Panc1 (cell line): ENCODE results near the gene IDUA. TPM values are rescaled to one million over a fixed set of nuclear protein-coding genes. Genes with fewer than 3 reads are reported as not detected.

ENCODE experiments used
- ATAC-seq: fragments of 200-7000 bp; cut with Tn5 transposase; 2 replicates; pipeline ENCODE4 v1.9.1; 2020; ENCODE audit warnings: mild to moderate bottlenecking, moderate library complexity
- BruUV-seq: library from RNA; stranded (reverse); fragments of 400-500 nt; replicated peaks from 2 replicates; lab custom pipeline; 2021; lab: Mats Ljungman, UMichigan
- CTCF ChIA-PET: fragments of 300-600 bp; sonication (Branson Sonifier 250); formaldehyde crosslinking; loops from one replicate; lab custom pipeline; 2022; ENCODE audit warnings: antibody characterized with exemption; lab: Charles Lee
- POLR2A ChIA-PET: fragments of 300-600 bp; sonication (Branson Sonifier 250); formaldehyde crosslinking; loops from one replicate; lab custom pipeline; 2022; ENCODE audit warnings: antibody characterized with exemption; lab: Charles Lee
- DNase-seq: peaks from one replicate; pipeline ENCODE4 v3.0.0-alpha.2; 2010; ENCODE audit warnings: low read depth, low spot score
- H3K27ac ChIP-seq: 2 replicates; pipeline ENCODE4 v1.5.1; 2011; ENCODE audit warnings: mild to moderate bottlenecking, low read length, inconsistent platforms
- H3K27me3 ChIP-seq: fragments of 200-500 bp; sonication (Bioruptor generic); 2 replicates; pipeline ENCODE4 v1.6.0; 2014; ENCODE audit warnings: low read length, inconsistent platforms; ENCODE audit not compliant: control insufficient read depth, insufficient read depth
- H3K36me3 ChIP-seq: fragments of 200-500 bp; sonication (Bioruptor generic); 2 replicates; pipeline ENCODE4 v1.5.1; 2014; ENCODE audit warnings: inconsistent platforms, mild to moderate bottlenecking, low read length, moderate library complexity; ENCODE audit not compliant: control insufficient read depth, insufficient read depth
- H3K4me1 ChIP-seq: 2 replicates; pipeline ENCODE4 v1.5.1; 2011; ENCODE audit warnings: inconsistent platforms, mild to moderate bottlenecking, low read length, moderate library complexity; ENCODE audit not compliant: control insufficient read depth, insufficient read depth
- H3K4me3 ChIP-seq, 2 experiments: 2 replicates each; pipeline ENCODE4 v1.5.1; 2011 to 2012; ENCODE audit warnings: low read depth in 2 of 2, low read length in 2 of 2, mild to moderate bottlenecking in 2 of 2, inconsistent platforms in 1 of 2, moderate library complexity in 1 of 2
- H3K9me3 ChIP-seq: fragments of 200-500 bp; sonication (Bioruptor generic); 2 replicates; pipeline ENCODE4 v1.5.1; 2014; ENCODE audit warnings: low read depth, mild to moderate bottlenecking, inconsistent platforms, low read length, moderate library complexity; ENCODE audit not compliant: control insufficient read depth, insufficient read depth
- POLR2AphosphoS5 ChIP-seq: IDR thresholded peaks from 2 replicates; pipeline ENCODE4 v1.6.1; 2012; ENCODE audit warnings: mild to moderate bottlenecking, low read depth, low read length, moderate library complexity
- SIN3A ChIP-seq: IDR thresholded peaks from 2 replicates; pipeline ENCODE4 v1.6.1; 2012; ENCODE audit warnings: low read depth, mild to moderate bottlenecking, low read length, moderate library complexity, borderline replicate concordance; ENCODE audit not compliant: insufficient read depth
- TCF7L2 ChIP-seq: IDR thresholded peaks from 2 replicates; pipeline ENCODE4 v1.6.1; 2011; ENCODE audit warnings: mild to moderate bottlenecking, low read depth, low read length, inconsistent platforms
- in situ Hi-C: cut with HindIII; loops from 2 replicates; pipeline ENCODE4 v1.10.0; 2016; ENCODE audit warnings: low sequenced_read_pairs, low pct_unique_long_range_greater_than_20kb
- intact Hi-C: fragments of 100-400 bp; cut with micrococcal nuclease; formaldehyde crosslinking; loops from one replicate; pipeline ENCODE4 v1.10.0; 2022; ENCODE audit not compliant: unreplicated experiment
- total RNA-seq: library from RNA; stranded (reverse); gene quantifications from one replicate; pipeline ENCODE4 v1.2.1, GENCODE V29; 2021; ENCODE audit not compliant: unreplicated experiment
- TF ChIP-seq, protein P1 (sequence below), 2 experiments: IDR thresholded peaks; 2 replicates each; pipeline ENCODE4 v1.6.1; 2011 to 2012; ENCODE audit warnings: low read depth in 2 of 2, control low read depth in 1 of 2, low read length in 1 of 2, mild to moderate bottlenecking in 1 of 2, moderate library complexity in 1 of 2; ENCODE audit not compliant: insufficient read depth in 1 of 2
- TF ChIP-seq, protein P2 (sequence below): fragments of 450-650 bp; IDR thresholded peaks from 2 replicates; pipeline ENCODE4 v1.5.1; 2017; ENCODE audit warnings: mild to moderate bottlenecking

IDUA gene
- total RNA-seq, 1 experiment from 2014 or later = 30.6 TPM

DNA sequence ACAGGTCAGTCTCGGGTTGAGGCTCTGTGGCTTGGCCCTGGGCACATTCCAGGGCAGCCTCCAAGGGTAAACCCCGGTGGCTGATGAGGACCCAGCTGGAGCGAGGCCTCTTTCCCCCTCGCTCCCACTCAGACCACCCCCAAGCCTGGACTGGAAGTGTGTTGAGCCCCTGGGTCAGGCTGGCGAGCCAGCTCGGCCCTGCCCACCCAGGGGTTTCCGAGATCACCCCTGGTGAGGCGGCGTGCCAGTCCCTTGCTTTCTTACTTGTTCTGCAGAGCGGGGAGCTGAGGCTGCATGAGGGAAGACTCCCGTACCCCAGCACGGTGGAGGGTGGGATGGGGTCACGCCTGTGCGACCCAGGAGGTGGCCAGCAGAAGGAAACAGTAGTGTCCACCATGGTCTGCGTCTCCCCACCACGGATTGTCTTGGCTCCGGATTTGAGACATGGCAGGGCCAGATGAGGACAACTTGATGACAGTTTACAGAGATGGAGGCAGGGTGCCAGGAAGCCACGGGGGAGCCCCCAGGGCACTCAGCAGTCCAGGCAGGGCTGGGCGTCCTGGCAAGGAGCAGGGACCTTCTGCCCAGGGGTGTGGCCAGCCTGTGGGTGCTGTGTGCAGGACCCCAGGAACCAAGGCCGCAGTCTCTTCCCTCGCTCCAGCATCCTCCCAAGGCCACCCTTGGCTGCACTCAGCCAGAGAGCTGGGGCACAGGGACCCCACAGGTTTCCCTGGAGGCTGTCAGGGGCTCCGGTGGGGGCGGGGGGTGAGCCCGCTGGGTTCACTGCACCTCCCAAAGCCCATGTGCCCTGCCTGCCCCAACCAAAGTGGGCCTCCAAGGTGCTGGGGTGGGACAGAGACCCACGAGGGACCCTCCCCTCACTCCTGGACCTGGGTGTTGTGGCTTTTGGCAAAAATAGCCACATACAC is 18.0 kb downstream of the IDUA start:
- no peaks in the 10 kb centered on the region for H3K27me3 ChIP-seq
- no peak overlapping the region for H3K27ac ChIP-seq
- no TSS peak for BruUV-seq
- intact Hi-C loops (no loop called here), in situ Hi-C loops (no loop called here)
- TF ChIP-seq, protein P1, sequence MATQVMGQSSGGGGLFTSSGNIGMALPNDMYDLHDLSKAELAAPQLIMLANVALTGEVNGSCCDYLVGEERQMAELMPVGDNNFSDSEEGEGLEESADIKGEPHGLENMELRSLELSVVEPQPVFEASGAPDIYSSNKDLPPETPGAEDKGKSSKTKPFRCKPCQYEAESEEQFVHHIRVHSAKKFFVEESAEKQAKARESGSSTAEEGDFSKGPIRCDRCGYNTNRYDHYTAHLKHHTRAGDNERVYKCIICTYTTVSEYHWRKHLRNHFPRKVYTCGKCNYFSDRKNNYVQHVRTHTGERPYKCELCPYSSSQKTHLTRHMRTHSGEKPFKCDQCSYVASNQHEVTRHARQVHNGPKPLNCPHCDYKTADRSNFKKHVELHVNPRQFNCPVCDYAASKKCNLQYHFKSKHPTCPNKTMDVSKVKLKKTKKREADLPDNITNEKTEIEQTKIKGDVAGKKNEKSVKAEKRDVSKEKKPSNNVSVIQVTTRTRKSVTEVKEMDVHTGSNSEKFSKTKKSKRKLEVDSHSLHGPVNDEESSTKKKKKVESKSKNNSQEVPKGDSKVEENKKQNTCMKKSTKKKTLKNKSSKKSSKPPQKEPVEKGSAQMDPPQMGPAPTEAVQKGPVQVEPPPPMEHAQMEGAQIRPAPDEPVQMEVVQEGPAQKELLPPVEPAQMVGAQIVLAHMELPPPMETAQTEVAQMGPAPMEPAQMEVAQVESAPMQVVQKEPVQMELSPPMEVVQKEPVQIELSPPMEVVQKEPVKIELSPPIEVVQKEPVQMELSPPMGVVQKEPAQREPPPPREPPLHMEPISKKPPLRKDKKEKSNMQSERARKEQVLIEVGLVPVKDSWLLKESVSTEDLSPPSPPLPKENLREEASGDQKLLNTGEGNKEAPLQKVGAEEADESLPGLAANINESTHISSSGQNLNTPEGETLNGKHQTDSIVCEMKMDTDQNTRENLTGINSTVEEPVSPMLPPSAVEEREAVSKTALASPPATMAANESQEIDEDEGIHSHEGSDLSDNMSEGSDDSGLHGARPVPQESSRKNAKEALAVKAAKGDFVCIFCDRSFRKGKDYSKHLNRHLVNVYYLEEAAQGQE (IDR thresholded peaks at IDR 0.05; ENCODE audit: insufficient read depth in 1 of 2, low read depth in 2 of 2, low read length in 1 of 2) = no peak
- TF ChIP-seq, protein P2, sequence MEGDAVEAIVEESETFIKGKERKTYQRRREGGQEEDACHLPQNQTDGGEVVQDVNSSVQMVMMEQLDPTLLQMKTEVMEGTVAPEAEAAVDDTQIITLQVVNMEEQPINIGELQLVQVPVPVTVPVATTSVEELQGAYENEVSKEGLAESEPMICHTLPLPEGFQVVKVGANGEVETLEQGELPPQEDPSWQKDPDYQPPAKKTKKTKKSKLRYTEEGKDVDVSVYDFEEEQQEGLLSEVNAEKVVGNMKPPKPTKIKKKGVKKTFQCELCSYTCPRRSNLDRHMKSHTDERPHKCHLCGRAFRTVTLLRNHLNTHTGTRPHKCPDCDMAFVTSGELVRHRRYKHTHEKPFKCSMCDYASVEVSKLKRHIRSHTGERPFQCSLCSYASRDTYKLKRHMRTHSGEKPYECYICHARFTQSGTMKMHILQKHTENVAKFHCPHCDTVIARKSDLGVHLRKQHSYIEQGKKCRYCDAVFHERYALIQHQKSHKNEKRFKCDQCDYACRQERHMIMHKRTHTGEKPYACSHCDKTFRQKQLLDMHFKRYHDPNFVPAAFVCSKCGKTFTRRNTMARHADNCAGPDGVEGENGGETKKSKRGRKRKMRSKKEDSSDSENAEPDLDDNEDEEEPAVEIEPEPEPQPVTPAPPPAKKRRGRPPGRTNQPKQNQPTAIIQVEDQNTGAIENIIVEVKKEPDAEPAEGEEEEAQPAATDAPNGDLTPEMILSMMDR = no peak
- TF ChIP-seq SIN3A (no peak), POLR2AphosphoS5 (no peak), TCF7L2 (no peak)
- no peaks in the 10 kb centered on the region for H3K36me3 ChIP-seq
- no peaks in the 10 kb centered on the region for H3K9me3 ChIP-seq
- DNase-seq (no peak), ATAC-seq (no peak)
- no peaks in the 10 kb centered on the region; the same call in 1 of the 2 replicates for H3K4me1 ChIP-seq
- CTCF ChIA-PET = no interaction called here
- no peak overlapping the region for H3K4me3 ChIP-seq
- POLR2A ChIA-PET = no interaction called here

DNA sequence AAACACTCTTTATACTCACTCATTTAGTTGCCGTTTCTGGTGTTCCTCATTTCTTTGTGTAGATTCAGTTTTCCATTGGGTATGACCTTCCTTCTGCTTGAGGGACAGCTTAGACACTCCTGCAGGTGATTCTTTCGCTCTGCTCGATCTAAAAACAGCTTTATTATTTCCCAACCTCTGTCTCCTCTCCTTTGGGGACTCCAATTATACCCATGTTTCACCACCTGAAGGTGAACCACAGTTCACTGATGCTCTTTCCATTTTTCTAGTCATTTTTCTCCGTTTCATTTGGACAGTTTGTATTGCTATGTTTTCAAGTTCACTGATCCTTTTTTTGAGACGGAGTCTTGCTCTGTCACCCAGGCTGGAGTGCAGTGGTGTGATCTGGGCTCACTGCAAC is 20.0 kb downstream of the IDUA start:
- H3K36me3 ChIP-seq = no peaks in the 10 kb centered on the region
- H3K4me1 ChIP-seq = no peaks in the 10 kb centered on the region; the same call in 1 of the 2 replicates
- H3K27me3 ChIP-seq = no peaks in the 10 kb centered on the region
- ChIA-PET CTCF (no interaction called here), POLR2A (no interaction called here)
- H3K4me3 ChIP-seq = no peak overlapping the region
- TF ChIP-seq, protein P1 (IDR thresholded peaks at IDR 0.05; ENCODE audit: insufficient read depth in 1 of 2, low read depth in 2 of 2, low read length in 1 of 2) = no peak
- no peak for TF ChIP-seq TCF7L2
- TF ChIP-seq SIN3A = no peak
- ATAC-seq = no peak
- no peaks in the 10 kb centered on the region for H3K9me3 ChIP-seq
- in situ Hi-C loops (no loop called here), intact Hi-C loops (no loop called here)
- BruUV-seq = no TSS peak
- H3K27ac ChIP-seq = no peak overlapping the region
- no peak for DNase-seq
